Fibroblast of peridontal ligament (primary cell): ENCODE data around the gene SORT1.
A peak's percentile ranks its signal among the peaks of the same experiment; 100 is the strongest.
"Not testable (repeated sequence)": the region's sequence is repeated elsewhere in the genome, so short reads cannot be mapped to it uniquely, and the experiment has no call there.

ENCODE experiments used
- DNase-seq: peaks from one replicate; pipeline ENCODE4 v3.0.0-alpha.2; 2010; ENCODE audit errors: extremely low read depth

Gene SORT1

DNA sequence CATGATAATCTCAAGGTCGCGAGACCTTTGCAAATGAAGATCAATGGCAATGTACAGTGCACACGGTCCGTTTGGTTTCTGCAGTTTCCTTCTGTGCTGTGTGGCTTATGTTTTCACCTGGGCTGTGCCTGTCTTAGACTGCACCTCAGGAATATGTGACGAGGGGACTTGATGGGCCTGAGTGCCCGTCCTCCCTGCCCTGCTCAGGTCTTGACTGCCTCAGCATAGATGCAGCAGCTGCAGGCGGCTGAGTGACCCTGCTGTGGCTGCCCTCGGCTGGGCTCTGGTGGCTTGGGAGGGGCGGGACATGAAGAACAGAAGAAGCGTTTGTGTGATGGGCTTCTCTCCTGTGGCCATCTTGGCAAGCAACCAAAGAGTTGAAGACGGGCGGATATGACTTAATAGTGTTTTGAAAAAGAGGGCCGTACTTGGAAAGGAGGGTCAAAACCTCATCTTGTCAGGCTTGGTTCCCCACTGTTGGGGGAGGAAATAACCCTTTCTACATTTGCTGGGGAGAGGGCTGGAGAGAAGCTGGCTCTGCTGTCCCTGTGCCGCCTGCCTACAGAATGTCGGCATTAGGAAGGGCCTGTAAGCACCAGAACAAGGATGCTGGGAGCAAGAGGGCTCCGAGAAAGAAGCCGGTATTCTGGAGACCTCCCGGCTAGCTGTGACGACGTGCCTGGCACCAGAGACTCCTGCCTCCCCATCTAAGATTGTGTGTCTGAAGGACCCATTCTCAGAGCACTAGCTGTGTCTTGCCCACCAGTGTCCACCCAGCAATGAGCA lies 98.0 kb downstream of the SORT1 start:
- peak; percentile 60 for DNase-seq

GRCh38 chr1:109298666-109299557 lies 98.8 kb downstream of the SORT1 start:
- peak; percentile 89 for DNase-seq

- DNase-seq: no peak
These were observed 100.9 kb downstream of the SORT1 start for GRCh38 chr1:109296782-109297181.

GRCh38 chr1:109295712-109296415 lies 101.9 kb downstream of the SORT1 start:
- DNase-seq: no peak

DNA sequence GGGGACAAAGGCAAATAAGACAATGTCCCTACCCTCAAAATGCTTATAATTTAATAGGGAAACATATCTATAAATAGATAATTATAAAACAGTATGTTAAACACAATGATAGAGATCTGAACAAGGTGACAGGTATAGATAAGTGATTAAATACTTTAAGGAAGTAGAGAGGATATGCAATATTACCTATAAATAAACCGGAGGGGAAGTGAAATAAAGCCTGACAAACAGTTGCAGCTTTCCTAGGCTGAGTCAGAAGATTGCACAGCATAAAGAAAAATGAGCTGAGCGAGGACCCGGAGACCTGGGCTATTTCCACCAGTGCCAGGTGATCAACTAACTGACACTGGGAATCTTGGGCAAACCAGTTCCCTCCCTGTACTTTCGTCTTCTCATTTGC lies 103.2 kb downstream of the SORT1 start:
- no peak for DNase-seq

- no peak for DNase-seq
These were observed 104.7 kb downstream of the SORT1 start for GRCh38 chr1:109293026-109293425.

- no peak for DNase-seq
These were observed 105.4 kb downstream of the SORT1 start for GRCh38 chr1:109292364-109292763.

GRCh38 chr1:109290998-109291397 lies 106.7 kb downstream of the SORT1 start:
- no peak for DNase-seq

DNA sequence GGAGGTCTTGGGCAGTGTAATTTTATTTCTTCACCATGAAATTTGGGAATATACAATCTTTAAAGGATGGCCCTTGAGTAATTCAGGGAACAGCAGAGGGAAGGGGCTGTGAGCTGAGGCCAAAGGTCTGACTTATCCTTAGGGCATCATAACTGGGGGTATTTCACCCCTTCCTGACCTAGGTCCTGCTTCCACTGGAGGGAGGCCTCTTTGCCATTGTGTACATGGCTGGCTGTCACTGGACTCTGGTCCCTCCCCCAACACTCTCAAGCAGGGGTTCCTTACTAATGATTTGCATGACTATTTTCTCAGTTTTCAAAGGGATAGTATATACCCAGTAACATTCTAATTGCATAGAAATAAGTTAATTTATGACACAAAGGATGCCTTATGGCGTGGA lies 107.6 kb downstream of the SORT1 start:
- no peak for DNase-seq

DNA sequence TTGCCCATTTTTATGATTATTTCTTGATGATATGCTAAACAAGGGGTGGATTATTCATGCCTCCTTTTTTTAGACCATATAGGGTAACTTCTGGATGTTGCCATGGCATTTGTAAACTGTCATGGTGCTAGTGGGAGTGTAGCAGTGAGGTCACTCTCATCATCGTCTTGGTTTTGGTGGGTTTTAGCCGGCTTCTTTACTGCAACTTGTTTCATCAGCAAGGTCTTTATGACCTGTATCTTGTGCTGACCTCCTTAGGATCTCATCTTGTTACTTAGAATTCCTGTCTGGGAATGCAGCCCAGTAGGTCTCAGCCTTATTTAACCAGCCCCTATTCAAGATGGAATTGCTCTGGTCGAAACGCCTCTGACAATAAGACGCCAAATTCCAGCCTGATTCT lies 111.0 kb downstream of the SORT1 start:
- not testable (repeated sequence) for DNase-seq

GRCh38 chr1:109283748-109284600 lies 113.7 kb downstream of the SORT1 start:
- no peak for DNase-seq

DNA sequence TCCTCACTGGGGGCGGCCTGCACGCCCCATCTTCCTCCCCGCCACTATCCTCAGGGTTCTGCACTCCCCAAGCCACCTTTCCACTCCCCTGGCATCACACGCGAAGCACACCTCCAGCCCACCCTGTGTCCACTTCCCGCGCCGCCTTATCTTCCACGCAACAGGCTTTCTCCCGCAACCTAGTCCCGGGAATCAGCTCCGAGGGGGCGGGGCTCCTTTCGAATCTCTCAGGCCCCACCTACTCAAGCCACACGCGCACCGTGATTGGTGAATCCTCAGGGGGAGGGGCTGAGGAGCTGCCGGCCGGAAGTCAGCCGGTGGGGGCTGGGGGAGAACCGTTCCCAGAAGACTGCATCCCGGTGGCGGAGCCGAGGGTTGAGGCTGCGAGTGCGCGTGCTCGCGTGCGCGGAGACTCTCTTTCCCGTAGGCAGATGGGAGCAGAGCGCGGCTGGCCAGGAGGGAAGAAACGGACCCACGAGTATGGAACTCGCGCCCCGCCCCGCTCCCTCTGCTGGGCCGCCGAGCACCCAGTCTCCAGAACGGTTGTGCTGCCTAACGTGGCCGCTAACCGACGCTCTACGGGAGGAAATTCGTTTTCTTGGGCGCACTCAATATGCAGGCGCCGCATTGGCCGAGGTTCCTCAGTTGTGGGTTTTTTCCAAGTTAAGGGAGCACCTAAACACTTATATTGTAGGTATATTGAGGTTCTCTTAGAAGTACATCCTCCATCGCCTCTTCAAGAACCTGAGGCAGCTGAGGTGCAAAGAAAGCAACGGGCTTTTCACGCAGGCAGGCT lies 114.6 kb downstream of the SORT1 start, which contains the start of gene PSRC1:
Gene PSRC1 (minus strand): TSS at position 194 of the 796 bp plus-strand sequence.
- DNase-seq: peak; percentile 94

DNA sequence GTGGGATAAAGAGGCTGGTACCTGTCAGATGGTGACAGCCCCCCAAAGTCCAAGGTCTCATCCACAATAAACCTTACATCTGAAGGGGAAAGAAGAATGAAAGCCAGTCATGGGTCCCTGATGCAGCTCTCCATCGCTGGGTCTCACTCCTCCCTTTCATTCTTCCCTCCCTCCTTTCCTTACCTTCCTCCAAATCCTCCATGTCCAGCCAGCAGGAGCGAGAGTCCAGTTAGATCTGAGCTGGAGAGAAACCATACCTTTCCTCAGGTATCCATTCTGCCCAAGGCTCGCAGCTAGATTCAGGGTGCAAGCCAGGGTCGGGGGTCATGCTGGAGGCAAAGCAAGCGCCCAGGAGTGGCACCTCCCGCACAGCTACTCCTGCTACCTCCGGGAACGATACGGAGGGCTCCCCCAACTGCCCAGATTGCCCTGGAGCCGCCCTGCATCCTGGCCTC lies 115.2 kb downstream of the SORT1 start:
- no peak for DNase-seq

- peak; percentile 17 for DNase-seq
These were observed 115.8 kb downstream of the SORT1 start for GRCh38 chr1:109281680-109282496.

DNA sequence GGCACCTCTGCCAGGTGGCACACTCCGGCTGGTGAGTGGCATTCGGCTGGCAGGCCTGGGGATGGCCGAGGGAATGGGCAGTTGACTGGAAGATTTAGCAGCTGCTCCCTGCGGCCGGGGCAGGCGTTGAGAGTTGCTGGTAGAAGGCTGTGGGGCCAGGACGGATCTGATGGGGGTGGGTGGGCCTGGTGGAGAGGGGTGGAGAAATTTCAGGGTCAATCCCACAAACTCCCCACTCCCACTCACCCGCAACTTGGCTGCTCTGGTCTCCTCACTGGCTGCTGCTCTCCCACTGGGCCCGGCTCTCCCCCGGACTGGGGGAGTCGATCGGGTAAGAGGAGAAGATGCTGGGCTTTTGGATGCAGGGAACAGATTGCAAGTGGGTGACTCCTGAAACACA lies 116.9 kb downstream of the SORT1 start:
- DNase-seq: no peak

DNA sequence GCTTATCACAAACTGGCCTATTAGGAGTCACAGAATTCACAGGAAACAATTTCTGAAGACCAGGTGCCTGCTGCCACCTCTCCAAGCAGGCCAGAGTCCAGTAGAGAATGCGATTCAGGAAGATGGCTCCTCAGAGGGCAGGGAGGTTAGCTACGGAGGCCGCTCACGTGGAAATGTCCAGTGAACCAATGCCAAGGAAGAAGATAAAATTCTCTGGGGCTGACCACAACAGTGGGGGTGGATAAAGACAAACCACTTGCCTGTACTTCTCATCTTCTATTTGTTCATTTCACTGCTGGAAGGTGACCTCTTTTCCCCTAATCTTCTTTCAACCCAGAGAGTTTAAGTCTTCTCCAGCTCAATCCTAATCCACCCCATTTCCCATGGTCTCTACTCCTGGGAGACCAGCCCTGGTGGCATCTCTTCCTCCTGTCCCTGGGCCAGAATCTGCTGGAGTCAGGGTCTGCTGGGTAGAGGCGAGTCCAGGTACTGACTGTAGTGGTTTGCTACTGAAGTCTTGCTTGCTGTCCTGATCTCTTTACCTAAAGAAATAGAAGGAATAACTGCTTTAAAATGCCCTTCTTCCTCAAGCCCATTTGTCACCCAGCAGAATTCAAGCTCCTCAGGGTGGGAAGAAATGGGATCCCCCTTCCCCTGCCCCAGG lies 118.0 kb downstream of the SORT1 start:
- DNase-seq: no peak

GRCh38 chr1:109277434-109278204 lies 120.1 kb downstream of the SORT1 start:
- DNase-seq: peak; percentile 64

- peak; percentile 69 for DNase-seq
These were observed 121.9 kb downstream of the SORT1 start for GRCh38 chr1:109275706-109276345.
